Ishikawa (cell line): ENCODE data around the gene MADD.

Experiments
- EP300 ChIP-seq: IDR thresholded peaks from 2 replicates; pipeline ENCODE4 v1.6.1; 2012; ENCODE audit warnings: borderline replicate concordance
- FOXM1 ChIP-seq: IDR thresholded peaks from 2 replicates; pipeline ENCODE4 v1.6.1; 2012; ENCODE audit warnings: low read depth, borderline replicate concordance
- MAX ChIP-seq: IDR thresholded peaks from 2 replicates; pipeline ENCODE4 v1.6.1; 2012
- RAD21 ChIP-seq: IDR thresholded peaks from 2 replicates; pipeline ENCODE4 v1.6.1; 2012; ENCODE audit warnings: low read depth
- TAF1 ChIP-seq: IDR thresholded peaks from 2 replicates; pipeline ENCODE4 v1.6.1; 2012; ENCODE audit warnings: low read depth, mild to moderate bottlenecking
- TCF12 ChIP-seq: IDR thresholded peaks from 2 replicates; pipeline ENCODE4 v1.6.1; 2012; ENCODE audit warnings: low read depth
- YY1 ChIP-seq: IDR thresholded peaks from 2 replicates; pipeline ENCODE4 v1.6.1; 2012; ENCODE audit warnings: low read depth
- ZBTB7A ChIP-seq: IDR thresholded peaks from 2 replicates; pipeline ENCODE4 v1.6.1; 2012; ENCODE audit warnings: low read depth

DNA sequence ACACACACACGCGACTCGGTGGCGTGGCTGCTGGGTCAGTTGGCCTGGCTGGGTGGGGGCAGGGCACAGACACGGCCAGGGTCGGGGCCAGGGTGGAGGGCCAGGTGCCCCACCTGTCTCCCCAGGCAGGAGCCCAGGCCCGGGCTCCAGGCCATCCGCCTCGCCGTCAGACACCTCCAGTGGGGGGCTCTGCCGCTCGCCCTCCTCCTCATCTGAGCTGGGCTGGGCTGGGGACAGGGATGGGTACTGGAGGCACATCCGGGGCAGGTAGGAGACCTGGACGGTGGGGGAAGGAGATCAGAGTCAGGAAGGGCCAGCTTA, 88.8 kb downstream of the MADD start:
- TF ChIP-seq YY1 (no peak), EP300 (no peak), TAF1 (no peak), MAX (no peak), FOXM1 (no peak), TCF12 (no peak), ZBTB7A (no peak), RAD21 (no peak)
